GM23248 (cell line): ENCODE data around the gene OR2L2.

ENCODE experiments used
- EZH2 ChIP-seq: fragments of 200-600 bp; sonication (generic); IDR thresholded peaks from 2 replicates; pipeline ENCODE4 v1.6.1; 2018; ENCODE audit warnings: antibody characterized with exemption, mild to moderate bottlenecking; ENCODE audit not compliant: insufficient read depth, poor library complexity, severe bottlenecking
- EZH2phosphoT487 ChIP-seq: fragments of 200-600 bp; sonication (generic); IDR thresholded peaks from 2 replicates; pipeline ENCODE4 v1.6.1; 2018; ENCODE audit warnings: antibody characterized with exemption, moderate library complexity, mild to moderate bottlenecking, low read depth; ENCODE audit not compliant: insufficient read depth

GRCh38 chr1:247992986-247993385, 36.9 kb upstream of the OR2L2 start:
- TF ChIP-seq EZH2phosphoT487 (no peak), EZH2 (no peak)
